Measurements from ENCODE around the gene IQGAP3.

GRCh38 chr1:156528875-156529425 is 43.4 kb downstream of the IQGAP3 start:
- no peak for TF ChIP-seq CTCF (IDR thresholded peaks at IDR 0.05; ENCODE audit: poor library complexity)
- no peak for TF ChIP-seq EZH2 (IDR thresholded peaks at IDR 0.05; ENCODE audit: borderline replicate concordance)
- TF ChIP-seq EZH2phosphoT487 (IDR thresholded peaks at IDR 0.05; ENCODE audit: low read depth, severe bottlenecking, unreplicated experiment) = no peak
